Activated gamma-delta T cell (primary cell): Measurements from ENCODE around the gene SLC25A5.
"Not testable (repeated sequence)": the region's sequence is repeated elsewhere in the genome, so short reads cannot be mapped to it uniquely, and the experiment has no call there.

ENCODE experiments used
- DNase-seq: peaks from one replicate; lab custom pipeline; 2025; lab: John Stamatoyannopoulos, UW

SLC25A5 gene

GRCh38 chrX:119477812-119478232 is 9.6 kb downstream of the SLC25A5 start:
- no peak for DNase-seq

- no peak for DNase-seq
These were observed 10.3 kb downstream of the SLC25A5 start for GRCh38 chrX:119478504-119478903.

GRCh38 chrX:119479845-119480244 is 11.6 kb downstream of the SLC25A5 start:
- DNase-seq: no peak

GRCh38 chrX:119481323-119481801 is 13.1 kb downstream of the SLC25A5 start:
- no peak for DNase-seq

- no peak for DNase-seq
These were observed 13.8 kb downstream of the SLC25A5 start for GRCh38 chrX:119482041-119482440.

GRCh38 chrX:119482481-119483480 is 14.5 kb downstream of the SLC25A5 start:
- peak; percentile 35 for DNase-seq

GRCh38 chrX:119486745-119487144 is 18.5 kb downstream of the SLC25A5 start:
- DNase-seq: no peak

GRCh38 chrX:119487766-119488165 is 19.5 kb downstream of the SLC25A5 start:
- not testable (repeated sequence) for DNase-seq

GRCh38 chrX:119488749-119489148 is 20.5 kb downstream of the SLC25A5 start:
- DNase-seq: no peak

- DNase-seq: no peak
These were observed 21.2 kb downstream of the SLC25A5 start for GRCh38 chrX:119489212-119490074.

GRCh38 chrX:119492463-119492862 is 24.2 kb downstream of the SLC25A5 start:
- DNase-seq: no peak

GRCh38 chrX:119493851-119494495 is 25.7 kb downstream of the SLC25A5 start:
- DNase-seq: not testable (repeated sequence)

GRCh38 chrX:119495734-119496726 is 27.8 kb downstream of the SLC25A5 start:
- DNase-seq: no peak

- no peak for DNase-seq
These were observed 28.9 kb downstream of the SLC25A5 start for GRCh38 chrX:119497185-119497584.

- no peak for DNase-seq
These were observed 32.0 kb downstream of the SLC25A5 start for GRCh38 chrX:119500061-119500800.

GRCh38 chrX:119501511-119502148 is 33.4 kb downstream of the SLC25A5 start:
- DNase-seq: no peak

- DNase-seq: no peak
These were observed 34.7 kb downstream of the SLC25A5 start for GRCh38 chrX:119502727-119503483.

- no peak for DNase-seq
These were observed 35.2 kb downstream of the SLC25A5 start for GRCh38 chrX:119503484-119503861.

GRCh38 chrX:119505145-119505544 is 36.9 kb downstream of the SLC25A5 start:
- not testable (repeated sequence) for DNase-seq
